OCI-LY7 (cell line): Measurements from ENCODE around the gene PLPP1. TPM values are rescaled to one million over a fixed set of nuclear protein-coding genes. Genes with fewer than 3 reads are reported as not detected.

Source experiments
- BruUV-seq: library from RNA; stranded (reverse); fragments of 400-500 nt; replicated peaks from 2 replicates; lab custom pipeline; 2021; lab: Mats Ljungman, UMichigan
- CTCF ChIA-PET: fragments of 300-600 bp; sonication (Branson Sonifier 250); formaldehyde crosslinking; loops from one replicate; lab custom pipeline; 2022; ENCODE audit warnings: antibody characterized with exemption; ENCODE audit not compliant: unreplicated experiment; lab: Charles Lee
- POLR2A ChIA-PET: fragments of 300-600 bp; sonication (Branson Sonifier 250); formaldehyde crosslinking; loops from one replicate; lab custom pipeline; 2022; ENCODE audit warnings: antibody characterized with exemption; lab: Charles Lee
- DNase-seq: peaks from one replicate; pipeline ENCODE4 v3.0.0-alpha.2; 2015; ENCODE audit warnings: low spot score
- H2AFZ ChIP-seq: fragments of 200-600 bp; sonication (generic), shearing (Covaris generic); 2 replicates; pipeline ENCODE4 v1.6.1; 2014; ENCODE audit warnings: mild to moderate bottlenecking, antibody characterized with exemption, low read length, moderate library complexity
- H3K27ac ChIP-seq: fragments of 200-600 bp; sonication (generic); 2 replicates; pipeline ENCODE4 v1.5.1; 2014; ENCODE audit warnings: mixed run types, low read depth, mild to moderate bottlenecking, moderate library complexity, low read length, inconsistent platforms; ENCODE audit not compliant: poor library complexity, severe bottlenecking
- H3K36me3 ChIP-seq: fragments of 200-600 bp; sonication (generic); 2 replicates; pipeline ENCODE4 v1.6.1; 2014; ENCODE audit warnings: mild to moderate bottlenecking, antibody characterized with exemption, low read length, moderate library complexity, mixed read lengths; ENCODE audit not compliant: insufficient read depth
- H3K4me1 ChIP-seq: fragments of 200-600 bp; sonication (generic); 2 replicates; pipeline ENCODE4 v1.5.1; 2014; ENCODE audit warnings: mild to moderate bottlenecking, low read length; ENCODE audit not compliant: insufficient read depth, poor library complexity, severe bottlenecking
- H3K4me2 ChIP-seq: fragments of 200-600 bp; sonication (generic); 2 replicates; pipeline ENCODE4 v1.6.1; 2014; ENCODE audit warnings: mild to moderate bottlenecking, low read length
- H3K4me3 ChIP-seq: fragments of 200-600 bp; sonication (generic); 2 replicates; pipeline ENCODE4 v1.5.1; 2014; ENCODE audit warnings: mild to moderate bottlenecking, low read depth, low read length; ENCODE audit not compliant: poor library complexity, severe bottlenecking
- H3K79me2 ChIP-seq: fragments of 200-600 bp; sonication (generic); 2 replicates; pipeline ENCODE4 v1.6.1; 2016; ENCODE audit warnings: low read depth, mild to moderate bottlenecking, low read length, moderate library complexity, mixed read lengths; ENCODE audit not compliant: insufficient read depth
- H3K9me2 ChIP-seq: fragments of 200-600 bp; sonication (generic); 2 replicates; pipeline ENCODE4 v1.6.1; 2016; ENCODE audit warnings: mild to moderate bottlenecking, low read length, mixed read lengths; ENCODE audit not compliant: insufficient read depth
- H3K9me3 ChIP-seq: fragments of 200-600 bp; sonication (generic); 2 replicates; pipeline ENCODE4 v1.6.1; 2014; ENCODE audit warnings: mild to moderate bottlenecking, mixed run types, low read length, mixed read lengths
- H4K20me1 ChIP-seq: fragments of 200-600 bp; sonication (generic); 2 replicates; pipeline ENCODE4 v1.6.1; 2014; ENCODE audit warnings: mild to moderate bottlenecking, antibody characterized with exemption, low read length, moderate library complexity, mixed read lengths; ENCODE audit not compliant: insufficient read depth
- EZH2phosphoT487 ChIP-seq: fragments of 200-600 bp; sonication (generic); IDR thresholded peaks from 2 replicates; pipeline ENCODE4 v1.6.1; 2018; ENCODE audit warnings: low read depth, borderline replicate concordance, mild to moderate bottlenecking, mixed run types, antibody characterized with exemption, low read length, moderate library complexity, mixed read lengths
- intact Hi-C: fragments of 100-400 bp; cut with micrococcal nuclease; formaldehyde crosslinking; loops from one replicate; pipeline ENCODE4 v1.10.0; 2022; ENCODE audit not compliant: unreplicated experiment
- total RNA-seq, 2 experiments: library from RNA; depleted of rRNA in 1 of 2; stranded (reverse); fragments of >200 nt in 1 of 2; shearing (Covaris generic) in 1 of 2; gene quantifications; 2 replicates each; pipeline ENCODE4 v1.2.3, GENCODE V29; 2014 to 2022
- TF ChIP-seq, protein P1 (sequence below): fragments of 200-600 bp; sonication (generic); conservative IDR thresholded peaks from 2 replicates; pipeline ENCODE4 v1.5.1; 2014; ENCODE audit warnings: mild to moderate bottlenecking, antibody characterized with exemption, low read length, moderate library complexity, mixed read lengths

Gene PLPP1
- total RNA-seq, 2 experiments from 2014 or later = 2.3 to 6.8 TPM

GRCh38 chr5:55413644-55414043 lies 121.1 kb downstream of the PLPP1 start:
- intact Hi-C loops = no loop called here
- Histone ChIP-seq H4K20me1 (no peaks in the 10 kb centered on the region), H3K9me2 (no peaks in the 10 kb centered on the region), H3K9me3 (no peaks in the 10 kb centered on the region), H2AFZ (no peak overlapping the region), H3K79me2 (no peaks in the 10 kb centered on the region), H3K4me1 (no peaks in the 10 kb centered on the region), H3K4me2 (no peak overlapping the region), H3K4me3 (no peak overlapping the region), H3K36me3 (peaks cover 84% of the 10 kb centered on the region), H3K27ac (no peak overlapping the region)
- CTCF ChIA-PET = no interaction called here
- no peak for DNase-seq
- BruUV-seq = no TSS peak
- no peak for TF ChIP-seq EZH2phosphoT487
- TF ChIP-seq, protein P1, sequence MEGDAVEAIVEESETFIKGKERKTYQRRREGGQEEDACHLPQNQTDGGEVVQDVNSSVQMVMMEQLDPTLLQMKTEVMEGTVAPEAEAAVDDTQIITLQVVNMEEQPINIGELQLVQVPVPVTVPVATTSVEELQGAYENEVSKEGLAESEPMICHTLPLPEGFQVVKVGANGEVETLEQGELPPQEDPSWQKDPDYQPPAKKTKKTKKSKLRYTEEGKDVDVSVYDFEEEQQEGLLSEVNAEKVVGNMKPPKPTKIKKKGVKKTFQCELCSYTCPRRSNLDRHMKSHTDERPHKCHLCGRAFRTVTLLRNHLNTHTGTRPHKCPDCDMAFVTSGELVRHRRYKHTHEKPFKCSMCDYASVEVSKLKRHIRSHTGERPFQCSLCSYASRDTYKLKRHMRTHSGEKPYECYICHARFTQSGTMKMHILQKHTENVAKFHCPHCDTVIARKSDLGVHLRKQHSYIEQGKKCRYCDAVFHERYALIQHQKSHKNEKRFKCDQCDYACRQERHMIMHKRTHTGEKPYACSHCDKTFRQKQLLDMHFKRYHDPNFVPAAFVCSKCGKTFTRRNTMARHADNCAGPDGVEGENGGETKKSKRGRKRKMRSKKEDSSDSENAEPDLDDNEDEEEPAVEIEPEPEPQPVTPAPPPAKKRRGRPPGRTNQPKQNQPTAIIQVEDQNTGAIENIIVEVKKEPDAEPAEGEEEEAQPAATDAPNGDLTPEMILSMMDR = no peak
- POLR2A ChIA-PET = interaction anchor here (0.5 to 0.8 kb wide), 5 partner anchors 9 to 1700 kb away, joined by 3 read pairs; no protein-coding TSS in a partner anchor

- Histone ChIP-seq H2AFZ (no peak overlapping the region), H3K9me2 (no peaks in the 10 kb centered on the region), H3K4me1 (no peaks in the 10 kb centered on the region), H3K79me2 (no peaks in the 10 kb centered on the region), H3K36me3 (peaks cover 87% of the 10 kb centered on the region), H3K27ac (no peak overlapping the region), H4K20me1 (no peaks in the 10 kb centered on the region), H3K4me3 (no peak overlapping the region), H3K4me2 (no peak overlapping the region), H3K9me3 (no peaks in the 10 kb centered on the region)
- intact Hi-C loops = no loop called here
- ChIA-PET CTCF (no interaction called here), POLR2A (no interaction called here)
- DNase-seq = no peak
- TF ChIP-seq EZH2phosphoT487 = no peak
- TF ChIP-seq, protein P1 = no peak
- BruUV-seq = no TSS peak
These were observed 122.9 kb downstream of the PLPP1 start for GRCh38 chr5:55411876-55412275.

DNA sequence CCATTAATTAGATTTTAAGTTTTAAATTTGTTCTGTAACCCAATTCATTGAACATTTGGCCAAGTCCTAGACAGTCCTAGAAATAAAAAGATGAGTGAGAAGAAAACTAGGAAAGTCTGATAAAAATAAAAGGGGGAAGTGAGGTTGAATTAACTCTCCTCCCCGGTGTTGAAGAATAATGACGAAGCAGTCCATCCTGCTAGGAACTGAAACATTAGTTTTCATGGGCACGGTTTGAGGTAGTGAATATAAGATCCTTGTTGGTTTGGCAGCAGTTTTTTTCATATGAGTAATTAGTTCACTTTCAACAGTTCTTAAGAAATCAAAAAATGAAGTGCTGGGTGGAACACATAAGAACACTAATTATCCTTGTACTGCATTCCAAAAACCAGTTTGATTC lies 123.9 kb downstream of the PLPP1 start:
- no peak overlapping the region for H3K4me3 ChIP-seq
- peaks cover 89% of the 10 kb centered on the region for H3K36me3 ChIP-seq
- H3K9me2 ChIP-seq = no peaks in the 10 kb centered on the region
- ChIA-PET CTCF (no interaction called here), POLR2A (no interaction called here)
- H4K20me1 ChIP-seq = no peaks in the 10 kb centered on the region
- H3K27ac ChIP-seq = no peak overlapping the region
- no peak for TF ChIP-seq EZH2phosphoT487
- TF ChIP-seq, protein P1 = no peak
- no peaks in the 10 kb centered on the region for H3K9me3 ChIP-seq
- DNase-seq = no peak
- intact Hi-C loops = no loop called here
- no peaks in the 10 kb centered on the region for H3K79me2 ChIP-seq
- H3K4me2 ChIP-seq = no peak overlapping the region
- BruUV-seq = no TSS peak
- no peak overlapping the region for H2AFZ ChIP-seq
- no peaks in the 10 kb centered on the region for H3K4me1 ChIP-seq
